K562 (cell line): ENCODE measurements around the gene CNTN6. TPM values are rescaled to one million over a fixed set of nuclear protein-coding genes. Genes with fewer than 3 reads are reported as not detected.

ENCODE experiments used
- GATAD2B ChIP-seq: fragments of 450-650 bp; IDR thresholded peaks from 2 replicates; pipeline ENCODE4 v1.6.1; 2017; ENCODE audit warnings: mild to moderate bottlenecking, borderline replicate concordance
- LARP7 ChIP-seq: fragments of 450-650 bp; IDR thresholded peaks from 2 replicates; pipeline ENCODE4 v1.6.1; 2016
- MAFK ChIP-seq: IDR thresholded peaks from 2 replicates; pipeline ENCODE4 v1.6.1; 2011; ENCODE audit warnings: low read length, improper control_type of control experiment
- MTA2 ChIP-seq: fragments of 450-650 bp; IDR thresholded peaks from 2 replicates; pipeline ENCODE4 v1.6.1; 2016; ENCODE audit warnings: low read depth
- NRF1 ChIP-seq, 2 experiments: fragments of 450-650 bp; IDR thresholded peaks in 1 of 2; conservative IDR thresholded peaks in 1 of 2; 2 replicates each; pipeline ENCODE4 v1.6.1; 2014; ENCODE audit warnings: mild to moderate bottlenecking in 2 of 2
- TCFL5 ChIP-seq: fragments of 250-450 bp; sonication (Bioruptor Pico); conservative IDR thresholded peaks from 2 replicates; pipeline ENCODE4 v1.6.1; 2021; ENCODE audit warnings: mild to moderate bottlenecking, moderate library complexity, matching md5 sums
- YY1 ChIP-seq, 3 experiments: IDR thresholded peaks; 2 replicates each; pipeline ENCODE4 v1.6.1; 2011; ENCODE audit warnings: low read length in 2 of 3, mild to moderate bottlenecking in 2 of 3, moderate library complexity in 2 of 3, borderline replicate concordance in 1 of 3, control low read depth in 1 of 3, low read depth in 1 of 3; ENCODE audit not compliant: insufficient read depth in 3 of 3, insufficient replicate concordance in 2 of 3, control insufficient read depth in 1 of 3, insufficient read length in 1 of 3; ENCODE audit errors: extremely low read depth in 1 of 3
- ZFX ChIP-seq: sonication (generic); formaldehyde crosslinking; IDR thresholded peaks from 2 replicates; pipeline ENCODE4 v1.8.0; 2022; ENCODE audit warnings: mild to moderate bottlenecking, missing genetic modification reagents, moderate library complexity
- ZNF586 ChIP-seq: fragments of 450-650 bp; formaldehyde crosslinking; conservative IDR thresholded peaks from 2 replicates; pipeline ENCODE4 v1.4.0; 2020; ENCODE audit warnings: mild to moderate bottlenecking, moderate library complexity
- polyA plus RNA-seq, 8 experiments: library from polyadenylated mRNA; depleted of rRNA in 4 of 8; stranded (reverse) in 5 of 8; unstranded in 3 of 8; fragments of >200 nt; fragmentation: Nextera tagmentation in 2 of 8; fragmentation: Illumina TruSeq in 1 of 8; extraction: Ambion mirVana in 2 of 8; extraction: Trizol in 1 of 8; gene quantifications; 2 replicates each; pipeline versions ENCODE4 v1.2.1 to v1.2.3, GENCODE V29; 2011 to 2014; ENCODE audit warnings: inconsistent platforms in 1 of 8, missing spikeins in 1 of 8
- total RNA-seq, 7 experiments: library from RNA; depleted of rRNA in 6 of 7; stranded (reverse); fragments of >200 nt in 6 of 7; fragmentation: Illumina TruSeq in 2 of 7; extraction: Trizol in 2 of 7; gene quantifications; 2 replicates each; pipeline versions ENCODE4 v1.2.1 to v1.2.3, GENCODE V29; 2011 to 2021; ENCODE audit warnings: low replicate concordance in 1 of 7
- TF ChIP-seq, protein P1 (sequence below): fragments of 250-450 bp; sonication (Bioruptor Pico); IDR thresholded peaks from 2 replicates; pipeline ENCODE4 v1.4.0; 2020; ENCODE audit warnings: borderline replicate concordance
- TF ChIP-seq, protein P2 (sequence below): fragments of 450-650 bp; formaldehyde crosslinking; IDR thresholded peaks from 2 replicates; pipeline ENCODE4 v1.4.0; 2020; ENCODE audit warnings: mild to moderate bottlenecking
- TF ChIP-seq, protein P3 (sequence below): fragments of 250-450 bp; sonication (Bioruptor Pico); IDR thresholded peaks from 2 replicates; pipeline ENCODE4 v1.6.1; 2021; ENCODE audit warnings: mild to moderate bottlenecking
- TF ChIP-seq, protein P4 (sequence below), 2 experiments: fragments of 450-650 bp in 1 of 2; sonication (generic) in 1 of 2; formaldehyde crosslinking in 1 of 2; IDR thresholded peaks; 2 replicates each; pipeline versions ENCODE4 v1.7.1 to v1.9.0; 2016 to 2022; ENCODE audit warnings: inconsistent platforms in 1 of 2, mild to moderate bottlenecking in 1 of 2, missing genetic modification reagents in 1 of 2

CNTN6 gene
- total and polyA plus RNA-seq, 9 of the 15 experiments (the other 6 are each of a cell fraction or from before 2014, with no cell fraction given), result not detected

DNA sequence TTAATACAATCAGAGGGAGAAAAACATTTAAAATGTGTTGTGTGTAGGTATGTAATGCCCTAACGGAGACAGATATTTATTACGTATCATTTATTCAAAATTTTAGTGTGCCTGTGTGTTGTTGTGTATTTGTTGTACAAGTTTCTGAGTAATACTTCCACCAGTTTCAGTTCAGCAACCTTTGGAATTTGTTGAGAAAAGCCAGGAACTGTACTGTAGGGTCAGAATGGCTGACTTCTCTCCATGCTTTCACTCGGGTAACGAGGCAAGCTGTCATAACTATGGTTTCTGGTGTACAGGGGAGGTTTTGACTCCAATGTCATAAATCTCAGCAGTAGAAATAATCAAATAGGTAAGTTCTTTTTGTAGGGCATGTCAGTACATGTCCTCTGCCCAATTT is 23.8 kb upstream of the CNTN6 start (continued):
- TF ChIP-seq NRF1 (conservative IDR thresholded peaks at IDR 0.05 in 1 of 2, IDR thresholded peaks at IDR 0.05 in 1 of 2), result no peak
- TF ChIP-seq ZFX (CRISPR knock-in tag), result no peak
- no peak for TF ChIP-seq YY1 (IDR thresholded peaks at IDR 0.05; ENCODE audit: borderline replicate concordance in 1 of 3, control insufficient read depth in 1 of 3, extremely low read depth in 1 of 3, insufficient read depth in 3 of 3, insufficient read length in 1 of 3, insufficient replicate concordance in 2 of 3, low read depth in 1 of 3, low read length in 2 of 3)
- no peak for TF ChIP-seq LARP7
- TF ChIP-seq, protein P1, sequence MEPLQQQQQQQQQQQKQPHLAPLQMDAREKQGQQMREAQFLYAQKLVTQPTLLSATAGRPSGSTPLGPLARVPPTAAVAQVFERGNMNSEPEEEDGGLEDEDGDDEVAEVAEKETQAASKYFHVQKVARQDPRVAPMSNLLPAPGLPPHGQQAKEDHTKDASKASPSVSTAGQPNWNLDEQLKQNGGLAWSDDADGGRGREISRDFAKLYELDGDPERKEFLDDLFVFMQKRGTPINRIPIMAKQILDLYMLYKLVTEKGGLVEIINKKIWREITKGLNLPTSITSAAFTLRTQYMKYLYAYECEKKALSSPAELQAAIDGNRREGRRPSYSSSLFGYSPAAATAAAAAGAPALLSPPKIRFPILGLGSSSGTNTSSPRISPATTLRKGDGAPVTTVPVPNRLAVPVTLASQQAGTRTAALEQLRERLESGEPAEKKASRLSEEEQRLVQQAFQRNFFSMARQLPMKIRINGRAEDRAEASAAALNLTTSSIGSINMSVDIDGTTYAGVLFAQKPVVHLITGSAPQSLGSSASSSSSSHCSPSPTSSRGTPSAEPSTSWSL (CRISPR knock-in tag), result no peak
- TF ChIP-seq, protein P2, sequence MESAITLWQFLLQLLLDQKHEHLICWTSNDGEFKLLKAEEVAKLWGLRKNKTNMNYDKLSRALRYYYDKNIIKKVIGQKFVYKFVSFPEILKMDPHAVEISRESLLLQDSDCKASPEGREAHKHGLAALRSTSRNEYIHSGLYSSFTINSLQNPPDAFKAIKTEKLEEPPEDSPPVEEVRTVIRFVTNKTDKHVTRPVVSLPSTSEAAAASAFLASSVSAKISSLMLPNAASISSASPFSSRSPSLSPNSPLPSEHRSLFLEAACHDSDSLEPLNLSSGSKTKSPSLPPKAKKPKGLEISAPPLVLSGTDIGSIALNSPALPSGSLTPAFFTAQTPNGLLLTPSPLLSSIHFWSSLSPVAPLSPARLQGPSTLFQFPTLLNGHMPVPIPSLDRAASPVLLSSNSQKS (CRISPR knock-in tag), result no peak
- no peak for TF ChIP-seq TCFL5 (CRISPR knock-in tag)
- no peak for TF ChIP-seq MTA2
- TF ChIP-seq, protein P3, sequence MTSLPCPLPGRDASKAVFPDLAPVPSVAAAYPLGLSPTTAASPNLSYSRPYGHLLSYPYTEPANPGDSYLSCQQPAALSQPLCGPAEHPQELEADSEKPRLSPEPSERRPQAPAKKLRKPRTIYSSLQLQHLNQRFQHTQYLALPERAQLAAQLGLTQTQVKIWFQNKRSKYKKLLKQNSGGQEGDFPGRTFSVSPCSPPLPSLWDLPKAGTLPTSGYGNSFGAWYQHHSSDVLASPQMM, result no peak
- TF ChIP-seq GATAD2B, result no peak
- no peak for TF ChIP-seq ZNF586 (CRISPR knock-in tag)
- TF ChIP-seq MAFK, result no peak
- TF ChIP-seq, protein P4, sequence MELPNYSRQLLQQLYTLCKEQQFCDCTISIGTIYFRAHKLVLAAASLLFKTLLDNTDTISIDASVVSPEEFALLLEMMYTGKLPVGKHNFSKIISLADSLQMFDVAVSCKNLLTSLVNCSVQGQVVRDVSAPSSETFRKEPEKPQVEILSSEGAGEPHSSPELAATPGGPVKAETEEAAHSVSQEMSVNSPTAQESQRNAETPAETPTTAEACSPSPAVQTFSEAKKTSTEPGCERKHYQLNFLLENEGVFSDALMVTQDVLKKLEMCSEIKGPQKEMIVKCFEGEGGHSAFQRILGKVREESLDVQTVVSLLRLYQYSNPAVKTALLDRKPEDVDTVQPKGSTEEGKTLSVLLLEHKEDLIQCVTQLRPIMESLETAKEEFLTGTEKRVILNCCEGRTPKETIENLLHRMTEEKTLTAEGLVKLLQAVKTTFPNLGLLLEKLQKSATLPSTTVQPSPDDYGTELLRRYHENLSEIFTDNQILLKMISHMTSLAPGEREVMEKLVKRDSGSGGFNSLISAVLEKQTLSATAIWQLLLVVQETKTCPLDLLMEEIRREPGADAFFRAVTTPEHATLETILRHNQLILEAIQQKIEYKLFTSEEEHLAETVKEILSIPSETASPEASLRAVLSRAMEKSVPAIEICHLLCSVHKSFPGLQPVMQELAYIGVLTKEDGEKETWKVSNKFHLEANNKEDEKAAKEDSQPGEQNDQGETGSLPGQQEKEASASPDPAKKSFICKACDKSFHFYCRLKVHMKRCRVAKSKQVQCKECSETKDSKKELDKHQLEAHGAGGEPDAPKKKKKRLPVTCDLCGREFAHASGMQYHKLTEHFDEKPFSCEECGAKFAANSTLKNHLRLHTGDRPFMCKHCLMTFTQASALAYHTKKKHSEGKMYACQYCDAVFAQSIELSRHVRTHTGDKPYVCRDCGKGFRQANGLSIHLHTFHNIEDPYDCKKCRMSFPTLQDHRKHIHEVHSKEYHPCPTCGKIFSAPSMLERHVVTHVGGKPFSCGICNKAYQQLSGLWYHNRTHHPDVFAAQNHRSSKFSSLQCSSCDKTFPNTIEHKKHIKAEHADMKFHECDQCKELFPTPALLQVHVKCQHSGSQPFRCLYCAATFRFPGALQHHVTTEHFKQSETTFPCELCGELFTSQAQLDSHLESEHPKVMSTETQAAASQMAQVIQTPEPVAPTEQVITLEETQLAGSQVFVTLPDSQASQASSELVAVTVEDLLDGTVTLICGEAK (IDR thresholded peaks at IDR 0.05), result no peak
- TF ChIP-seq, protein P4 (CRISPR knock-in tag; IDR thresholded peaks at IDR 0.05), result no peak
